HepG2 (cell line): Measurements from ENCODE around the gene PLXND1. TPM values are rescaled to one million over a fixed set of nuclear protein-coding genes. Genes with fewer than 3 reads are reported as not detected.

Experiments
- ATAC-seq: fragments of 200-7000 bp; cut with Tn5 transposase; 3 replicates; pipeline ENCODE4 v1.9.1; 2020; ENCODE audit warnings: mild to moderate bottlenecking, moderate library complexity
- BruUV-seq: library from RNA; stranded (reverse); fragments of 400-500 nt; replicated peaks from 2 replicates; lab custom pipeline; 2021; lab: Mats Ljungman, UMichigan
- CTCF ChIA-PET: fragments of 300-600 bp; formaldehyde crosslinking; extraction: SDS; loops from one replicate; lab custom pipeline; 2021; ENCODE audit warnings: low total read pairs, inconsistent platforms, low intra/inter-chr PET ratio; lab: Yijun Ruan, JAX
- POLR2A ChIA-PET: fragments of 350-600 bp; sonication (Branson Sonifier 250); formaldehyde crosslinking; loops from one replicate; lab custom pipeline; 2020; ENCODE audit warnings: antibody characterized with exemption, inconsistent platforms; lab: Yijun Ruan, JAX
- DNase-seq: peaks from one replicate; pipeline ENCODE4 v3.0.0-alpha.2; 2015; ENCODE audit warnings: low spot score
- FAIRE-seq: peaks from 3 replicates; lab custom pipeline; 2011; peaks lifted over from hg19 to GRCh38; lab: Jason Lieb, UNC
- H2AFZ ChIP-seq: one replicate; pipeline ENCODE4 v1.6.1; 2011; ENCODE audit warnings: low read length, inconsistent platforms
- H3K27ac ChIP-seq: fragments of 300-600 bp; 3 replicates; pipeline ENCODE4 v1.8.0; 2011; ENCODE audit warnings: mixed run types, mild to moderate bottlenecking, mixed read lengths, low read length, inconsistent platforms; ENCODE audit not compliant: insufficient read depth; ENCODE audit errors: extremely low read length
- H3K27me3 ChIP-seq, 2 experiments: fragments of 200-600 bp in 1 of 2; 2 replicates in 1 of 2; 3 replicates in 1 of 2; pipeline versions ENCODE4 v1.6.0 to v1.8.0; 2011; ENCODE audit warnings: low read length in 2 of 2, mild to moderate bottlenecking in 2 of 2, moderate library complexity in 2 of 2, inconsistent platforms in 1 of 2; ENCODE audit not compliant: insufficient read depth in 2 of 2, control insufficient read depth in 1 of 2
- H3K36me3 ChIP-seq, 2 experiments: fragments of 200-600 bp in 1 of 2; replicated peaks in 1 of 2; 2 replicates in 1 of 2; 3 replicates in 1 of 2; pipeline versions ENCODE4 v1.5.1 to v1.8.0; 2011; ENCODE audit warnings: low read length in 2 of 2, inconsistent platforms in 1 of 2; ENCODE audit not compliant: insufficient read depth in 2 of 2, control insufficient read depth in 1 of 2
- H3K4me1 ChIP-seq: 2 replicates; pipeline ENCODE4 v1.5.1; 2012; ENCODE audit warnings: low read length, inconsistent platforms; ENCODE audit not compliant: insufficient read depth
- H3K4me2 ChIP-seq: 2 replicates; pipeline ENCODE4 v1.6.0; 2011; ENCODE audit warnings: low read depth, low read length, inconsistent platforms
- H3K4me3 ChIP-seq, 3 experiments: fragments of 200-600 bp in 1 of 3; sonication (generic), shearing (Covaris generic) in 1 of 3; replicated peaks in 1 of 3; 2 replicates each; pipeline ENCODE4 v1.5.1; 2011 to 2016; ENCODE audit warnings: low read length in 3 of 3, inconsistent platforms in 2 of 3, low read depth in 2 of 3, mild to moderate bottlenecking in 2 of 3, control low read depth in 1 of 3, mixed read lengths in 1 of 3; ENCODE audit not compliant: insufficient read depth in 1 of 3
- H3K79me2 ChIP-seq: one replicate; pipeline ENCODE4 v1.6.1; 2011; ENCODE audit warnings: low read length, inconsistent platforms; ENCODE audit not compliant: insufficient read depth
- H3K9ac ChIP-seq: 2 replicates; pipeline ENCODE4 v1.6.0; 2011; ENCODE audit warnings: mild to moderate bottlenecking, low read depth, low read length, inconsistent platforms; ENCODE audit not compliant: insufficient read depth
- H3K9me3 ChIP-seq: 2 replicates; pipeline ENCODE4 v1.5.1; 2012; ENCODE audit warnings: mild to moderate bottlenecking, low read length
- H4K20me1 ChIP-seq: 2 replicates; pipeline ENCODE4 v1.6.0; 2011; ENCODE audit warnings: inconsistent platforms, mild to moderate bottlenecking, low read length, moderate library complexity; ENCODE audit not compliant: insufficient read depth
- AGO2 ChIP-seq: fragments of 200-400 bp; formaldehyde crosslinking; optimal IDR thresholded peaks from 2 replicates; pipeline ENCODE3; 2017; ENCODE audit warnings: mild to moderate bottlenecking, low read depth, low read length, moderate library complexity
- KLF6 ChIP-seq: IDR thresholded peaks from 2 replicates; pipeline ENCODE4 v1.8.0; 2016; ENCODE audit warnings: missing biosample characterization, missing genetic modification reagents
- ZBTB38 ChIP-seq: sonication (generic); formaldehyde crosslinking; IDR thresholded peaks from 2 replicates; pipeline ENCODE4 v1.5.1; 2020; ENCODE audit warnings: mild to moderate bottlenecking, missing genetic modification reagents
- ZNF337 ChIP-seq: sonication (generic); formaldehyde crosslinking; IDR thresholded peaks from 2 replicates; pipeline ENCODE4 v1.5.1; 2020; ENCODE audit warnings: missing genetic modification reagents, low read depth, mild to moderate bottlenecking, borderline replicate concordance
- ZNF430 ChIP-seq: sonication (generic); formaldehyde crosslinking; IDR thresholded peaks from 2 replicates; pipeline ENCODE4 v1.9.0; 2021; ENCODE audit warnings: mild to moderate bottlenecking, missing genetic modification reagents
- ZNF629 ChIP-seq: sonication (generic); formaldehyde crosslinking; conservative IDR thresholded peaks from 2 replicates; pipeline ENCODE4 v1.5.0; 2020; ENCODE audit warnings: missing genetic modification reagents
- WGBS: methylation state at CpG from one replicate; pipeline ENCODE4 v1.1.6; 2017; ENCODE audit warnings: low lambda C conversion rate; 5-methylcytosine and 5-hydroxymethylcytosine counted together
- in situ Hi-C: cut with HindIII; loops from 2 replicates; pipeline ENCODE4 v1.10.0; 2017; ENCODE audit warnings: low pct_unique_long_range_greater_than_20kb; ENCODE audit not compliant: extremely low pct_ligation_motif_present
- intact Hi-C: fragments of 100-400 bp; cut with micrococcal nuclease; formaldehyde crosslinking; loops from one replicate; pipeline ENCODE4 v1.10.0; 2022; ENCODE audit not compliant: unreplicated experiment
- polyA plus RNA-seq, 8 experiments: library from polyadenylated mRNA; depleted of rRNA in 3 of 8; stranded (reverse) in 7 of 8; unstranded in 1 of 8; fragments of >200 nt; fragmentation: Illumina TruSeq in 4 of 8; extraction: Trizol in 4 of 8; gene quantifications; 2 replicates each; pipeline versions ENCODE4 v1.2.1 to v1.2.3, GENCODE V29; 2011 to 2016; ENCODE audit warnings: low read depth in 4 of 8, missing spikeins in 1 of 8, mixed read lengths in 1 of 8; ENCODE audit not compliant: insufficient read depth in 1 of 8
- total RNA-seq, 5 experiments: library from RNA; depleted of rRNA; stranded (reverse); fragments of >200 nt; fragmentation: Illumina TruSeq; extraction: Trizol; gene quantifications; 2 replicates each; pipeline ENCODE4 v1.2.3, GENCODE V29; 2016; ENCODE audit warnings: low read depth in 1 of 5
- TF ChIP-seq, protein P1 (sequence below): sonication (generic); formaldehyde crosslinking; IDR thresholded peaks from 2 replicates; pipeline ENCODE4 v1.5.0; 2020; ENCODE audit warnings: missing genetic modification reagents

Gene PLXND1
- total and polyA plus RNA-seq, 2 of the 13 experiments (the other 11 are each of a cell fraction or from before 2014, with no cell fraction given): 15.9 to 42.0 TPM

GRCh38 chr3:129562803-129563202, 43.7 kb downstream of the PLXND1 start:
- H4K20me1 ChIP-seq: no peaks in the 10 kb centered on the region
- no TSS peak for BruUV-seq
- no peaks in the 10 kb centered on the region; a peak in 1 of 5 replicates for H3K27me3 ChIP-seq
- no peak overlapping the region for H2AFZ ChIP-seq
- 97% methylated on average over 19 of the region's 19 CpGs for WGBS
- no peak overlapping the region for H3K4me3 ChIP-seq
- TF ChIP-seq, protein P1, sequence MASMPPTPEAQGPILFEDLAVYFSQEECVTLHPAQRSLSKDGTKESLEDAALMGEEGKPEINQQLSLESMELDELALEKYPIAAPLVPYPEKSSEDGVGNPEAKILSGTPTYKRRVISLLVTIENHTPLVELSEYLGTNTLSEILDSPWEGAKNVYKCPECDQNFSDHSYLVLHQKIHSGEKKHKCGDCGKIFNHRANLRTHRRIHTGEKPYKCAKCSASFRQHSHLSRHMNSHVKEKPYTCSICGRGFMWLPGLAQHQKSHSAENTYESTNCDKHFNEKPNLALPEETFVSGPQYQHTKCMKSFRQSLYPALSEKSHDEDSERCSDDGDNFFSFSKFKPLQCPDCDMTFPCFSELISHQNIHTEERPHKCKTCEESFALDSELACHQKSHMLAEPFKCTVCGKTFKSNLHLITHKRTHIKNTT (CRISPR knock-in tag): no peak
- TF ChIP-seq AGO2: peak; percentile 33
- no peak for TF ChIP-seq ZNF430
- TF ChIP-seq ZBTB38 (CRISPR knock-in tag): peak; percentile 25; the same call in 1 of the 2 replicates
- TF ChIP-seq, all 625 proteins: peak for 2
- ChIA-PET POLR2A (no interaction called here), CTCF (no interaction called here)
- no peaks in the 10 kb centered on the region for H3K79me2 ChIP-seq
- in situ Hi-C loops (no loop called here), intact Hi-C loops (no loop called here)
- FAIRE-seq: no peak
- DNase-seq: no peak
- no peaks in the 10 kb centered on the region for H3K9me3 ChIP-seq
- ATAC-seq: no peak
- H3K4me1 ChIP-seq: peaks cover 34% of the 10 kb centered on the region
- H3K27ac ChIP-seq: no peak overlapping the region
- H3K36me3 ChIP-seq: peaks cover 6 to 19% of the 10 kb centered on the region in 2 experiments; a peak in 3 of 5 replicates
- no peak overlapping the region for H3K4me2 ChIP-seq
- no peak overlapping the region for H3K9ac ChIP-seq

DNA sequence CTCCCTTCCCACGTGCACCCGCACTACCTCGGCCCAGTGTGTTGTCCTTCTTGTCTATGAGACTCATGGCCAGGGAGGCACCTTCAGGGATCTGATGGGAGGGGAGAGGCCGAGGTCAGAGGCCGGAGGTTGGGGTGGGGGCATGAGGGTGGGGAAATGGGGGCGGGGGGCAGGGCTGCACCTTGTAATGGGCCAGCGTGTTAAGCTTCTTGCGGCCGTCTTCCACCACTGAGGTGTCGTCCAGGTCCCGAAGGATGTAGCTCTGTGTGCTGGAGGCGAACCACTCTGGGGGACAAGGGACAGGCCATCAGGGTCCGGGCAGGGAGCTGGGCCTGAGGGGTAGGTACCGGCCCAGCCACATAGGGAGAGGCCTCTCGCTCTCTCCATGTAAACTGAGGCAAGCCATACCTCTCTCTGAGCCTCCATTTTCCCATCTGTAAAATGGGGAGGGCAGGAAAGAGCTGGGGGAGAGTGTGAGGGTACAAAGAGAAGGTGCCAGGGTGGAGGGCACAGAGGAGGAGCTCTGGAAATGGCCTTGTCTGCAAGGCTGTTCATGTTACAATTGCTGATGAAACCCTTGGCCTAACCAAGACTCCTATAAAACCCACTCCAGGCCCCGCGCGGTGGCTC, 44.7 kb downstream of the PLXND1 start:
- Histone ChIP-seq H3K4me2 (no peak overlapping the region), H3K4me3 (no peak overlapping the region)
- BruUV-seq: no TSS peak
- intact Hi-C loops: no loop called here
- no peak for DNase-seq
- peak; percentile 79 for TF ChIP-seq ZNF629
- no peak for TF ChIP-seq ZNF337 (CRISPR knock-in tag)
- no peak for TF ChIP-seq KLF6
- TF ChIP-seq, all 625 proteins: peak for 1
- Histone ChIP-seq H3K9me3 (no peaks in the 10 kb centered on the region), H3K4me1 (peaks cover 34% of the 10 kb centered on the region), H3K79me2 (no peaks in the 10 kb centered on the region), H3K27ac (no peak overlapping the region), H4K20me1 (no peaks in the 10 kb centered on the region), H3K36me3 (peaks cover 6 to 22% of the 10 kb centered on the region in 2 experiments; a peak in 3 of 5 replicates), H2AFZ (no peak overlapping the region), H3K27me3 (no peaks in the 10 kb centered on the region; a peak in 1 of 5 replicates), H3K9ac (no peak overlapping the region)
- no peak for ATAC-seq
- ChIA-PET POLR2A (no interaction called here), CTCF (no interaction called here)
- in situ Hi-C loops: no loop called here
- WGBS: 100% methylated on average over 16 of the region's 18 CpGs
- FAIRE-seq: no peak
